GM12865 (cell line): ENCODE measurements around the gene KBTBD12.
"Not testable (repeated sequence)": the region's sequence is repeated elsewhere in the genome, so short reads cannot be mapped to it uniquely, and the experiment has no call there.

Experiments used
- DNase-seq: peaks from one replicate; pipeline ENCODE4 v3.0.0; 2010; ENCODE audit warnings: low read depth
- H3K4me3 ChIP-seq: 2 replicates; pipeline ENCODE4 v1.5.1; 2011; ENCODE audit warnings: mild to moderate bottlenecking, low read depth, low read length, control low read depth
- CTCF ChIP-seq: IDR thresholded peaks from 2 replicates; pipeline ENCODE4 v1.5.1; 2011; ENCODE audit warnings: low read length, control low read depth, low read depth, inconsistent platforms; ENCODE audit not compliant: insufficient read depth; ENCODE audit errors: missing control alignments

Gene KBTBD12

GRCh38 chr3:127915115-127915936 lies at the start of gene KBTBD12:
TSS of gene KBTBD12 (plus strand) at chr3:127915232. CDS start at chr3:127923062, 7,830 bp downstream.
- DNase-seq, result no peak
- TF ChIP-seq CTCF, result no peak
- H3K4me3 ChIP-seq, result peak within 1 kb of the TSS; percentile 25; the same call in 1 of the 2 replicates

- DNase-seq, result no peak
- TF ChIP-seq CTCF, result no peak
- no peak overlapping the region for H3K4me3 ChIP-seq
Measured at GRCh38 chr3:127865941-127866340, 49.1 kb upstream of the KBTBD12 start.

GRCh38 chr3:127867412-127867811 lies 47.6 kb upstream of the KBTBD12 start:
- no peak overlapping the region for H3K4me3 ChIP-seq
- DNase-seq, result no peak
- TF ChIP-seq CTCF, result no peak

- TF ChIP-seq CTCF, result no peak
- H3K4me3 ChIP-seq, result no peak overlapping the region
- DNase-seq, result no peak
Measured at GRCh38 chr3:127867986-127868385, 47.0 kb upstream of the KBTBD12 start.

- no peak overlapping the region for H3K4me3 ChIP-seq
- no peak for DNase-seq
- TF ChIP-seq CTCF, result no peak
Measured at GRCh38 chr3:127870156-127870555, 44.9 kb upstream of the KBTBD12 start.

GRCh38 chr3:127874097-127874496 lies 40.9 kb upstream of the KBTBD12 start:
- not testable (repeated sequence) for DNase-seq, H3K4me3 ChIP-seq

GRCh38 chr3:127881586-127881985 lies 33.4 kb upstream of the KBTBD12 start:
- DNase-seq, result no peak
- no peak overlapping the region for H3K4me3 ChIP-seq
- no peak for TF ChIP-seq CTCF
